Measurements from ENCODE around the gene OMG.
"Not testable (repeated sequence)": the region's sequence is repeated elsewhere in the genome, so short reads cannot be mapped to it uniquely, and the experiment has no call there.

Gene OMG

DNA sequence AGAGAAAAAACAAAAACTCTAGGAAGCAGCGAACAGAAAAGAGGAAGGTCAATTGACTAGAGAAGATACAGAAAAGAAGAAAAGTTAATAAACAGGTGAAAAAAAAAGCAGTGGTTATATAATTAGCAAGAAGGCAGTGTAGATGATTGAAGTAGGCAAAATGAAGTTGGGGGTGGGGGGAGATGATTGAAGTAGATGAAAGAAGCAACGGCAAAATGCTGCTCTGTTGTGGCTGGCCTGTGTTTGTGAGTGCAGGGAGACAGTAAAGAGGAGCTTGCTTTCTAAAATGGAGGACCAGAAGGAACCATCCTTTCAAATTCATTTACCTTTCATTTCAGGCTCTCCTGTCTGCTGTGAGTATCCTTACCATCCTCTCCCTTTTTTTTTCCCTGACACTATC, 13.2 kb upstream of the OMG start:
- peak; percentile 76 for DNase-seq
- in situ Hi-C loops (cut with MboI; ENCODE audit: low pct_unique_long_range_greater_than_20kb, low sequenced_read_pairs): loop anchor here (25.0 kb wide), 1 partner anchor 98 kb away; no protein-coding TSS in a partner anchor

DNA sequence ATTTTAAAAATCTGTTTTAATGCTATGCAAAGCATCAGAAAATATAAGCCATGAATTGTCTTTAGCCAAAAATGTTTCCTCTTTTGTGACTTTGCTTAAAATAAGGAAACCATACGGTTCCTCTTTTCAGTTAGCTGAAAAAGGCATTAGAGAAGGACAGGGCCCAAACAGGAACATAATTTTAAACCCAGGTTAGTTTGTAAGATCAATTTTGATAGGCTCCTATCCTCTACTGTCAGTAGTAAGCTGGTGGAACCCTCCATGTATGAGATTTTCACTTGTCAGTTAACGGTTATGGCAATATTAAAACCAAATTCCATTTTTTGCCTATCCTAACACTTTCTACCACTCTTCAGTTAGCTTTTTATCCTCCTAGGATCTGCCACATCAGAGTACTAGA, 12.5 kb upstream of the OMG start:
- in situ Hi-C loops (cut with MboI; ENCODE audit: low pct_unique_long_range_greater_than_20kb, low sequenced_read_pairs): loop anchor here (25.0 kb wide), 1 partner anchor 97 kb away; no protein-coding TSS in a partner anchor
- peak; percentile 92 for DNase-seq

DNA sequence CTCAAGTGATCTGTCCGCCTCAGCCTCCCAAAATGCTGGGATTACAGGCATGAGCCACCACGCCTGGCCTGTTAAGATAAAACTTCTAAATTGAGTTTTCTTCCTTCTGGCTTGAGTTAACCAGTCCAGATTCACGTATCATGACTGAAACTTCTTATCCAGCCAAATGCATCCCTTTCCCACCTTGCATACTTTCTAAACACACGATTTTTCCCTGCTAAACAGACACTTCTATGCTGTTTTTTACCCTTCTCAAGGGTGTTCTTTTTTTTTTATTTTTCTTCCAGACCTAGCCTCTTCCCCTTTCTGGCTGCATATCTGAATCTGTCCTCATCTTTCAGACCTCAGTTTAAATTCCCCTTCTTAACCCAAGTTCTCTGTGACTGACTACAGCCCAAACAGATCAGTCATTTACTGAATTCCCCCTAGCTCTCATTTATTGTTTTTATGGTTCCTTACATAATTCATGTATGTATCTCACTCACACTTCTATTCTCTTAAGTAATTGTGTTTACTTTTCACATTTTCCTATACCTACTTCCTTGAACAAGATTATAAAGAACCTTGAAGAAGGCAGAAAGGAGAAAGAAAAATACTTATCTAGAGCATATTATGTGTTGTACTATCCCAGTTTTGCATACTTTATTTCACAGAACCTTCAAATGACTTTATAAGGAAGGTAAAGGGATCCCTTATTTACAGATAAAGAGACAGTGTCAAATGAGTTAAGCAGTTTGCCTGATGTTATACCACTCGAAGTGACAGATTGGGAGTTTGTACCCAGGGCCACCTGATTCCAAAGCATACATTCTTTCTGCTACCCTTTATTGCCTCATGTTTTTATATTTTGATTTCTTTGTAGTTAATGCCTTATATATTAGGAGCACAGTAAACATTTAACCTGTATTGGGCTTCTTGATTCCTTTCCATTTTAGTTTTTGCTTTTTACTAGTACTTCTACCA, 11.6 kb upstream of the OMG start:
- in situ Hi-C loops (cut with MboI; ENCODE audit: low pct_unique_long_range_greater_than_20kb, low sequenced_read_pairs): loop anchor here (25.0 kb wide), 1 partner anchor 96 kb away; no protein-coding TSS in a partner anchor
- peak; percentile 79 for DNase-seq

DNA sequence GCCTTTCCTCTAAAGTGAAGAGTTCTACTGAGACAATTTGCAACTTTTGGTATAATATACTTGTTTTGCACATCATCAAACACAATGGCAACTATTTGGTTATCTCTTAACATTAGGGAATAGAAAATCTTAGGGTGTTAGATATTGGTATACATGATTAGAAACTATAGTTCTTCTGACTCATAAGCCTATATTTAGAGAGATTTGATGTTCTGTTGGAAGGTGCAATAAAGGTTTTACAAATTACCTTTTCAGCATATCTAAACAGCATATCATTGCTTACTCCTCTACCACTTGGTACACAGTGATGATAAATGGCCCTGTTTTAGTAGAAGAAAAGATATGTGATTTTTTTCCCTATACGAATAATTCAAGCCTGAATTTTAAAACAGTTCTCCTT, 10.6 kb upstream of the OMG start:
- in situ Hi-C loops (cut with MboI; ENCODE audit: low pct_unique_long_range_greater_than_20kb, low sequenced_read_pairs): loop anchor here (25.0 kb wide), 1 partner anchor 95 kb away; no protein-coding TSS in a partner anchor
- no peak for DNase-seq

DNA sequence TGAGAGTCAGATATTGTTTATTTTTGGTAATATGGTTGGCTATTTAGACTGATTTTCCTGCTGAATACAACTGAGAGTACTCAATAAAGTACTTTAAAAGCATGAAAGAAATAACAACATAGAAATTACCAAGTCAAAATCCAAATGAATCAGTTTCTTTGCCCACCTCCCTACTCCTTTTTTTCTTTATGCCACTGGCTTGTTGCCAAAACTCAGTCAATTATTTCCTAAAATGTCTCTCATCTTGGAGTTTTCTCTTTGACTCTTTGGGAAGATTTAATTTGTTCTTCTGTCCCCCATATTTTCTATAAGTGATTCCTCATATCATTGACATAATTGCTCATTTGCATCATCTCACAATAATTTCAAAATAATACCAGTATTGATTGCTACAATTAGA, 2.6 kb upstream of the OMG start:
- DNase-seq: no peak
- in situ Hi-C loops (cut with MboI; ENCODE audit: low pct_unique_long_range_greater_than_20kb, low sequenced_read_pairs): loop anchor here (25.0 kb wide), 1 partner anchor 87 kb away; no protein-coding TSS in a partner anchor

DNA sequence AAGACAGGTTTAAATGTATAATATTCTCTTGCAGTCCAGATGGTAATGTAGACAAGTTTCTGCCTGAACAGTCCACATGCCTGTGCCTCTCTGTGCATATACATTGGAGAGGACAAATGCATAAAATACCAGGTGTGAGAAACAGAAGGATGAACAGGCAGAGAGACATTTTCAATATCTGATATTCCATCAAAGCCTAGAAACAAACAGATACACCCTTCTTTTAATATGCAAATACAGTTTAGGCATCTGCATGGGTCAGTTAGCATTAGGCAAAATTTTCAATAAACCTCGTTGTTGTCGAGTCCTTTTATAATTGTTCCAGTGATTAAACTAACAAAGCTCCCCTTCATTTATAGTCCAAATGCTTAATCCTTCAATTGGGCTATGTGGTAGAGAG, 897 bp downstream of the OMG start:
- in situ Hi-C loops (cut with MboI; ENCODE audit: low pct_unique_long_range_greater_than_20kb, low sequenced_read_pairs): no loop called here
- no peak for DNase-seq

DNA sequence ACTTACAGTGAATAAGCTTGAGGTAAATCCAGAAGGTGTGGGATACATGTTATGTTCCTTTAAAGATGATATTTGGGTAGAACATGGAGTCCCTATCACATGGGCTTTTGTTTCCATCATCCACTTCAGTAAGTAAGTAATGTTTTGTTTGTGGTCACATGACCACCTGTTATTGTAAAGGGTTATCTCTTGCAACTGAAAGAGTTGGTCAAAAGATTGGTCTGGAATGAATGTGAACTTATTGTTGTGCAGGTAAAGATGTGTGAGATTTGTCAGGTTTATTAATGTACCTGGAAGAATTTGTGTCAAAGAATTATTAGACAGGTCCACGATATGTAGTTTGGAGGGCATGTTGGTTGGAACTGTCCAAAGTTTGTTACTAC, 1.6 kb downstream of the OMG start:
- in situ Hi-C loops (cut with MboI; ENCODE audit: low pct_unique_long_range_greater_than_20kb, low sequenced_read_pairs): no loop called here
- no peak for DNase-seq

DNA sequence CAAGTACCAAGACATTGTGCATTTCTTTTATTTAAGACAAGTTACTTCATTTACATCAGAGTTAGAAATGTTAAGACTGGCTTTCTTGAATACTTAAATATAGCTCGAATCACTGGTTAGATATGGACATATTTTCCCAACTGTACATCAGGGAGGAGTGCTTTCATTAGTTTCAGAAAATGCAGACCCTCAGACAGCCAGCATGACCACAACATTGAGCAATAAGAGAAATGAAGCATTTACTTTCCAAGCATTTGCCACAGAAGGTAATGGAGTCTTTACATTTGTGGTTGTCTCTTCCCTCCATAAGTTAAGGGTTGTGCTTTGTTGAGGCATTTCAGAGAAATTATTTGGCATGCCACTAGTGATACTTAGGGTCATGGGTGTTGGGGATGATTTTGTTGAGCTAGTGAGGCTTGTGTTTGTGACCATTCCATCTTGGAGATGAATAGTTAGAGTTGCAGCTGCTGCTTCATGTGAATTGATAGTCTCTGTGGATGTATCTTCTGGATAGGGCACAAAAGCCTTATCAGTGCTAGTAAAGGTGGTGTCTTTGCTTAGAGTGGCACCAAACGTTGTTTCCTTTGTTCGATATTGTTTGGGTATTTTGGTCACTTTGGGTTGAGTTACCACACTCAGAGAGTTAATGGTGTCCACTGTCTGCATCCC, 2.1 kb downstream of the OMG start:
- in situ Hi-C loops (cut with MboI; ENCODE audit: low pct_unique_long_range_greater_than_20kb, low sequenced_read_pairs): no loop called here
- peak; percentile 66 for DNase-seq

DNA sequence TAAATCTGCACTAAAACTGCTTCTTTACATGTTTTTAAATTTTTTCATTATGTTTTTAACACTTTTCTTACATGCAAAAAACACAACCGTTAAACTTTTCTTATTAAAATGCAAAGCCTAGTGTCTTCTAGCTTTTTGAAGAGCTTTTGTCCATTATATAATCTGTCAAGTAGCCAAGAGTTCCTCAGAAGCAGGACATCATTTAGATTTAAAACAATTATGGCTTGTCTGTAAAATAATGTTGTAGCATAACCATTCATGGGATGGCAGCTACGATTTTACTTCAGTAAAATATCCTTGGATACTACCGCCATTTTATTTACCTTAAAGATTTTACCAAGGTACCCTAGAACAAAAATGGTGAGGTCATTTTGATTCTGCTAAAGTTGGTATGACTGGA, 2.8 kb downstream of the OMG start:
- in situ Hi-C loops (cut with MboI; ENCODE audit: low pct_unique_long_range_greater_than_20kb, low sequenced_read_pairs): no loop called here
- DNase-seq: no peak

DNA sequence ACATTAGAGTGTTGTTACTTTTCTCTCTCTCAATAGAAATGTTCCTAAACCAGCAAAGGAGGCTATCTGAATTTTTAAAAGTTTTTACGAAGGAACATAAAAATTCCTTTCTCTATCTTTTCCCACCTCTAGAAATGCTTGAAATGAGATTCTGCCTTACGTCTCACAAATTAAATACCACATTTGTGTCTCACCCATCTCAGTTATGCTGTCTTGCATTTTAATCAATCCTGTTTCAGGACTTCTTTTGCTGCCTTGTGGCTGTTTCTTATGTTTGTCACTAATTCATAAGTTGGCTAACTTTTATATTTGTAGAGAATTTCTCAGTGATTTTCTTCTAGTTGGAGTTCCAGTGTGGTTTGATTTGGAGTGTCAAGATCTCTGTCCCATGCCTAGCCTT, 3.5 kb downstream of the OMG start:
- DNase-seq: no peak
- in situ Hi-C loops (cut with MboI; ENCODE audit: low pct_unique_long_range_greater_than_20kb, low sequenced_read_pairs): no loop called here

DNA sequence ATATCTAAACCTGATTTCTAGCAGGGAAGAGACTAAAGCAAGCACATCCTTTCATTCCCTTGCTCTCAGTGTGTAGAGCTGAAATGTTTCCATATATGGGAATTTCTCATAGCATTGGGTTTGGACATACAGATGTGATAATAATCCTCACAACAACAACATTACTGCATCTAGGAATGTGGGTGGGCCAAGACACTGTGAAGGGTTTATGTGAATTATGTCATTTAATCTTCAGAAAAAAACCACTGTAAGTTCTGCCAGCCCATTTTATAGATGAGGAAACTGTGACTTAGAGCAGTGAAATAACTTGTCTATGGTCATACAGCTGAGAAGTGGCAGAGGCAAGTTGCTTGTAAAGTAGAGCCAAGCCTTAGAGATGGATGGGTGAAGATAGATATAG, 5.2 kb downstream of the OMG start:
- in situ Hi-C loops (cut with MboI; ENCODE audit: low pct_unique_long_range_greater_than_20kb, low sequenced_read_pairs): no loop called here
- DNase-seq: no peak

DNA sequence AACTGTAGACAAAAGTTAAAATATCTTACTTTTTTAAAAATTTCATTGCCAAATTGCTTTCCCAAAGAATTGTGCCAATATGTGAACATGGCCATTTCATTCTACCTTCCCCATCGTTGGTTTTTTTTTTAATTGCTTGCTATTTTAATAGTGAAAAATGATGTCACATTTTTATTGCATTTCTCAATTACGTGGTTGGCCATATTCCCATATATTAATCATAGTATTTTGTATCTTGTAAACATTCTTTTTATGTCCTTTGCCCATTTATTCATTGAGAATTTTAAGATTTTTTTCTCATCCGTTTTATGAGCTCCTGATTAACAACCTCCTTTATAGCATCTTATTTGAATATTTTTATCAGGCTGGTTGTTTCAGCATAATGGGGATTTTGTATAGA, 7.2 kb downstream of the OMG start:
- in situ Hi-C loops (cut with MboI; ENCODE audit: low pct_unique_long_range_greater_than_20kb, low sequenced_read_pairs): no loop called here
- DNase-seq: no peak

DNA sequence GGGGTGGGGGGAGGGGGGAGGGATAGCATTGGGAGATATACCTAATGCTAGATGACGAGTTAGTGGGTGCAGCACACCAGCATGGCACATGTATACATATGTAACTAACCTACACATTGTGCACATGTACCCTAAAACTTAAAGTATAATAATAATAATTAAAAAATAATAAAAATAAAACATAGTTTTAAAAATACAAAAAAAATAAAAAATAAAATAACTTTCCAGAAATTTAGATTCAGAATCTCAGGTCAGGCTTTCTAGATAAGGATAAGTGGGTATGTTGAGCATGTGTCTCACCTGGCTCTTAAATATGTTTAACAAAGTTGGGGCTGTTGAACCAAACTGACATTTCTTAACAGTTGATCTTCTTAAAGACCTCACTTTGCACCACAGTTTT, 9.1 kb downstream of the OMG start:
- in situ Hi-C loops (cut with MboI; ENCODE audit: low pct_unique_long_range_greater_than_20kb, low sequenced_read_pairs); DNase-seq: not testable (repeated sequence)

DNA sequence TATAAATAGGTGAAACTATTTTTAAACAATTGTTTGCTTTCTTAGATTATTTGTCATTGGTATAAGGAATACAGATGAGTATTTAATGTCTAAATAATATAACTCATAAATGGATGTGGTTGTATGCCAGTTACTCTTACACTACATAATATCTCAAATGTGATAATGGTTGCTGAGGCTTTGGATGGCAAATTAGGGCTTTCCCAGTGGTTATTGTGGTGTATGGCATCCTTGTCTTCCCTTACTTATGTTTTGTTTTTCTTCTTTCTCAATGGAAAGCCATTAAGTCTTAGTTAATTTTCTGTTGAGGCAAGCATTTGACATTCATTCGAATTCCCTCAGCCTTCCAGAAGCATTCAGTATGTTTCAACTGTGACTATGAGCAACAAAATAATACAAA, 10.5 kb downstream of the OMG start:
- no peak for DNase-seq

DNA sequence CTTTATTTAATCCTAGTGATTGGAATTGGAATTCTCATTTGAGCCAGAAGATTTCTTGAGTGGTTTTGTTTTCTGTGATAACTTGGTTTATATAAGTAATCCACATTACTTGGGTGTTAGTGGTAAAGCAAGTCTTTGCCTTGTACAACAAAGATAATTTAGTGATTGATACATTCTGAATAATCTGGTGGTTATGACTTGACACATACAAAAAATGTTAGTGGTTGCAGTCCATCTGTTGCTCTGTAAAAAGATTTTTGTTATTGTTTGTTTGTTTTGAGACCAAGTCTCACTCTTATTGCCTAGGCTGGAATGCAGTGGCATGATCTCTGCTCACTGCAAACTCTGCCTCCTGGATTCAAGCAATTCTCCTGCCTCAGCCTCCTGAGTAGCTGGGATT, 13.2 kb downstream of the OMG start:
- DNase-seq: no peak
- in situ Hi-C loops (cut with MboI; ENCODE audit: low pct_unique_long_range_greater_than_20kb, low sequenced_read_pairs): no loop called here

More for the DNA sequence above, 10.5 kb downstream of the OMG start:
- in situ Hi-C loops (cut with MboI; ENCODE audit: low pct_unique_long_range_greater_than_20kb, low sequenced_read_pairs): no loop called here

DNA sequence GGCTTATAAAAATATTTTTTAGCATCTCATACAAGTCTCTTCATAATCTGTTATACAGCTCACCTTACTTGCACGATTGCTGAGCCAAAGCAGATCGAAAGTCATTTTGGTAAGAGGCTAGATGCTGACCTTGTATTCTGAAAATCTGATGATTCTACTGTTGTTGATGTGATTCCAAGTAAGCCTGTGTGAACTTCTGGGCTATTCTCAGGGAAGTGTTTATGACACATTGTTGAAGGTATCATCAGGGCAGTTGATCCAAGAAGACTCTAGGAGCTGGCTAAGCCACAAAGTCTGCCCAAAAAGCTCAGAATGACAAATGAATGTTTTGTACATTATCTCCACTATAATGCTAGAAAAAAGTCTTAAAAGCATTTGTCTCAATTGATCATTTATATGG, 16.0 kb downstream of the OMG start:
- in situ Hi-C loops (cut with MboI; ENCODE audit: low pct_unique_long_range_greater_than_20kb, low sequenced_read_pairs): no loop called here
- DNase-seq: no peak

DNA sequence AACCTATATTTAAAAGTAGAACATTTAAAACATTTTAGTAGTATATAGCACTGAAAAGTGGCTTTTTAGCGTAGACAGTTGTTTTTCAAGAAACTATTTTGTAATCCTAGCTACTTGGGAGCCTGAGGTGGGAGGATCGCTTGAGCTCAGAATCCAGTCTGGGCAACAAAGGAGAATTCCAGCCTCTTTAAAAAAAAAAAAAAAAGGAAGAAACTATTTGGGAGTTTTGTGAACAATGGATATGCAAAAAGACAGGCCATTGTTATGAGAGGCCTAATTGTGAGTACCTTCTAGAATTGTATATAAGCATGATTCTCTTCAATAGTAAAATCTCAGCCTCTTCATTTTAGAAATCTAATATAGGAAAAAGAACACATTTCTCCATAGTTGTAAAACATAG, 17.6 kb downstream of the OMG start:
- in situ Hi-C loops (cut with MboI; ENCODE audit: low pct_unique_long_range_greater_than_20kb, low sequenced_read_pairs): no loop called here
- DNase-seq: no peak

DNA sequence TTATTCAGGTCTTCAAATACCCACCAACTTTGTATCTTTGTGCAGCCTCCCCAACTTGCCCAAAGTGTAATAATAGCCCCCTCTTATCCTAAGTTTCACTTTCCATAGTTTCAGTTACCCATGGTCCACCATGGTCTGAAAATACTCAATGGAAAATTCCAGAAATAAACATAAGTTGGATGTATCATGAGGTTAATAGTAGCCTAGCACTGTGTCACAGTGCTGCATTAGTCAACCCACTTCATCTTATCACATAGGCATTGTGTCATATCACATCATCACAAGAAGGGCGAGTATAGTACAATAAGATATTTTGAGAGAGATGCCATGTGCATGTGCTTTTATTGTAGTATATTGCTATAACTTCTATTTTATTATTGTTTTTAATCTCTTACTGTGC, 21.9 kb downstream of the OMG start:
- in situ Hi-C loops (cut with MboI; ENCODE audit: low pct_unique_long_range_greater_than_20kb, low sequenced_read_pairs): no loop called here

DNA sequence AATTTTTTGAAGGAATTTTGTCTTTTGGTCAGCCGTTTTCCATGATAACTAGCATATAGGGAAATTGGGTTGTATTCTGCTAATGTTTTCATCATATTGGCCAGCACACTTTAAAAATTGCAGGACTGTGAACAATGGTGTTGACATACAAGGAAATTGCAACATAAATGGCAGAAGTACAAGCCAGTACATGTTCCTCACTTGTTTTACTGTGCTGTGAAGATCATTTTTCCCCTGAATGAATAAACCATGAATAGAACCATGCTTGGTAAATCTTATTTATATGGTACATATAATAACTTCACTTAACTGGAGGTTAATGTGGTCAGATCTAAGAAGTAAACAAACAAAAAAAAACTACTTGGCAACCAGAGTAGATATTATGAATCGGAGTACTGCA, 22.8 kb downstream of the OMG start:
- peak; percentile 64 for DNase-seq
- in situ Hi-C loops (cut with MboI; ENCODE audit: low pct_unique_long_range_greater_than_20kb, low sequenced_read_pairs): no loop called here

More for the DNA sequence above, 21.9 kb downstream of the OMG start:
- no peak for DNase-seq

DNA sequence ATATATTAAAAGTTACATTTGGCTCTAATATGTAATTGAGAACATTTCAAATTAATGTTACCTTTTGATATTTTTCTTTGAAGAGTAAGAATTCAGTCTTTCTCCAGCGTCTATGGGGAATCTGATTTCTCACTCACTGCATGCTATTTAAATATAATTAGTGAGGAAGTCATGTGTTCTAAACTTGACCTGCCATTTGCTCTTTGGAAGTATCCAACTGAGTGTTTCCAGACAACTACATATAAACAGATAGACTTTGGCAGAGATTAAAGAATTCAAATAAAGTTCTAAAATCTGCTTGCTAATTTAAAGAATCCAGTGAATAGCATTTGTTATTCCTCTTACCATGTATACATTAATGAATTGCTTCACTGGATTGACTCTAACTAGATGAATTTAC, 23.5 kb downstream of the OMG start:
- DNase-seq: no peak
- in situ Hi-C loops (cut with MboI; ENCODE audit: low pct_unique_long_range_greater_than_20kb, low sequenced_read_pairs): no loop called here
